Adipocyte (in vitro differentiated cells): ENCODE results near the gene ADM2.
A peak's percentile ranks its signal among the peaks of the same experiment; 100 is the strongest.
"Not testable (repeated sequence)": the region's sequence is repeated elsewhere in the genome, so short reads cannot be mapped to it uniquely, and the experiment has no call there.

Experiments
- DNase-seq: peaks from one replicate; pipeline ENCODE4 v3.0.0-alpha.2; 2015; ENCODE audit warnings: low read depth
- H3K27me3 ChIP-seq: replicated peaks from 2 replicates; pipeline ENCODE4 v1.7.0; 2013; ENCODE audit warnings: mild to moderate bottlenecking, low read length, moderate library complexity; ENCODE audit not compliant: control insufficient read depth, insufficient read depth
- H3K36me3 ChIP-seq: 2 replicates; pipeline ENCODE4 v1.7.0; 2013; ENCODE audit warnings: low read length, mild to moderate bottlenecking, moderate library complexity; ENCODE audit not compliant: control insufficient read depth, insufficient read depth, severe bottlenecking
- H3K4me1 ChIP-seq: 2 replicates; pipeline ENCODE4 v1.7.0; 2013; ENCODE audit warnings: mild to moderate bottlenecking, low read length, moderate library complexity; ENCODE audit not compliant: control insufficient read depth, insufficient read depth
- H3K4me3 ChIP-seq: 2 replicates; pipeline ENCODE4 v1.7.0; 2013; ENCODE audit warnings: mild to moderate bottlenecking, low read length, moderate library complexity
- H3K9ac ChIP-seq: 2 replicates; pipeline ENCODE4 v1.7.0; 2013; ENCODE audit warnings: mild to moderate bottlenecking, low read length, moderate library complexity
- H3K9me3 ChIP-seq: 2 replicates; pipeline ENCODE4 v1.7.0; 2013; ENCODE audit warnings: mild to moderate bottlenecking, low read length, moderate library complexity; ENCODE audit not compliant: control insufficient read depth

The ADM2 gene

DNA sequence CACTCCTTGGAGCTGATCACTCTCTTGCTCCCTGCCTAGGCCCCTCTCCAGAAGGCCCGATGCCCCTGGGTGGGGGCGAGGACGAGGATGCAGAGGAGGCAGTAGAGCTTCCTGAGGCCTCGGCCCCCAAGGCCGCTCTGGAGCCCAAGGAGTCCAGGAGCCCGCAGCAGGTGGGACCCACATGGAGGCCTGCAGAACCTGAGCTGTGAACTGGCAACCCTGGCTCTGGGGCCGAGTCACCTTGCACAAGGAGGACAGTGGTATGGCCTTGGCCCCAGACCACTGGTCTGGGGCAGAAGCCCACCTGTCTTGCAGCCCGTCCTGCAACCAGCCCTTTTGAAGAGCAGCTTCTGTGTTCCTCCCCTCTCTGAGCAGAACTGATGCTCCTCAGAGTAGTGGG is 37.8 kb downstream of the ADM2 start:
- Histone ChIP-seq H3K27me3 (no peaks in the 10 kb centered on the region), H3K4me1 (peaks cover 4% of the 10 kb centered on the region), H3K9me3 (no peaks in the 10 kb centered on the region), H3K9ac (no peak overlapping the region), H3K4me3 (no peak overlapping the region), H3K36me3 (peaks cover 46% of the 10 kb centered on the region)
- no peak for DNase-seq

- not testable (repeated sequence) for H3K4me3 ChIP-seq, H3K9ac ChIP-seq, H3K27me3 ChIP-seq, DNase-seq, H3K9me3 ChIP-seq
- peaks cover 10% of the 10 kb centered on the region for H3K4me1 ChIP-seq
- peaks cover 46% of the 10 kb centered on the region for H3K36me3 ChIP-seq
Observed at GRCh38 chr22:50520184-50520583, 38.8 kb downstream of the ADM2 start.

DNA sequence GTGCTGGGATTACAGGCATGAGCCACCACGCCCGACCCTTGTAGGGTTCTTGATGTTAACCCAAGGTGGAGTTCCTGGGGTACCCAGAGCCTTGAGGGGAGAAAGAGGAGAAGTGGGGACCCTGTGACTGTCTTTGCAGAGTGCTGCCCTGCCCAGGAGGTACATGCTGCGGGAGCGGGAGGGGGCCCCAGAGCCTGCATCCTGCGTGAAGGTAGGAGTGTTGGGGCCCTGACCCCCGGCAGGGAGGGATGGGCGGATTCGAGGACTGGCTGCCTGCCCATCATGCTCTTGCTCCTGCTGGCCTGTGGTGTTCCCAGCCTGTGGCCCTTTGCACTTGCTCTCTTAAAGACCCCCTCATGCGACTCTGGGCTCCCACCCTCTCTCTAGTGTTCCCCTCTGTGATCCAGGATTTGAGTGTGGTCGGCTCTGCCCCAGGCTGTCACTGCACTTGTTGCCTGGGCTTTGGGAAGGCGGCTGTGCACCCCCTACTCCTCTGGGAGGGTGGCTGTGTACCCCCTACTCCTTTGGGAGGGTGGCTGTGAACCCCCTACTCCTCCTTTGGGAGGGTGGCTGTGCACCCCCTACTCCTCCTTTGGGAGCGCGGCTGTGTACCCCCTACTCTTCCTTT is 39.6 kb downstream of the ADM2 start:
- Histone ChIP-seq H3K9me3 (no peaks in the 10 kb centered on the region), H3K36me3 (peaks cover 46% of the 10 kb centered on the region), H3K9ac (no peak overlapping the region), H3K4me1 (peaks cover 10% of the 10 kb centered on the region), H3K4me3 (no peak overlapping the region), H3K27me3 (no peaks in the 10 kb centered on the region)
- DNase-seq: no peak

DNA sequence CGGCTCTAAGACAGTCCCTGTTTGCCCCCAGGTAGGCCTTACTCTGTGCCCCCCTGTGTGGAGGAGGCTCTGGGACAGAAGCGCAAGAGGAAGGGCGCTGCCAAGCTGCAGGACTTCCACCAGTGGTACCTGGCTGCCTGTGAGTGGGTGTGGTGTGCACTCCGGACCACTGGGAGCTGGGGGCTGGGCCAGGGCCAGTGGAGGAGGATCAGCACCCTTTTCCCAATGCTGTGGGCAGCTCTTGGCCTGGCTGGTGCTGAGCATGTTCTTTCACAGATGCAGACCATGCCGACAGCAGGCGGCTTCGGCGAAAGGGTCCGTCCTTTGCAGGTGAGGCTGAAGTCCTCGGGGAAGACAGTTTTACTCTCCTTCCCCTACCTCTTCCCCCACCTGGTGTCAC is 40.4 kb downstream of the ADM2 start:
- H3K36me3 ChIP-seq: peaks cover 42% of the 10 kb centered on the region
- H3K27me3 ChIP-seq: no peaks in the 10 kb centered on the region
- no peak for DNase-seq
- no peaks in the 10 kb centered on the region for H3K9me3 ChIP-seq
- no peak overlapping the region for H3K4me3 ChIP-seq
- H3K4me1 ChIP-seq: peaks cover 12% of the 10 kb centered on the region
- no peak overlapping the region for H3K9ac ChIP-seq

DNA sequence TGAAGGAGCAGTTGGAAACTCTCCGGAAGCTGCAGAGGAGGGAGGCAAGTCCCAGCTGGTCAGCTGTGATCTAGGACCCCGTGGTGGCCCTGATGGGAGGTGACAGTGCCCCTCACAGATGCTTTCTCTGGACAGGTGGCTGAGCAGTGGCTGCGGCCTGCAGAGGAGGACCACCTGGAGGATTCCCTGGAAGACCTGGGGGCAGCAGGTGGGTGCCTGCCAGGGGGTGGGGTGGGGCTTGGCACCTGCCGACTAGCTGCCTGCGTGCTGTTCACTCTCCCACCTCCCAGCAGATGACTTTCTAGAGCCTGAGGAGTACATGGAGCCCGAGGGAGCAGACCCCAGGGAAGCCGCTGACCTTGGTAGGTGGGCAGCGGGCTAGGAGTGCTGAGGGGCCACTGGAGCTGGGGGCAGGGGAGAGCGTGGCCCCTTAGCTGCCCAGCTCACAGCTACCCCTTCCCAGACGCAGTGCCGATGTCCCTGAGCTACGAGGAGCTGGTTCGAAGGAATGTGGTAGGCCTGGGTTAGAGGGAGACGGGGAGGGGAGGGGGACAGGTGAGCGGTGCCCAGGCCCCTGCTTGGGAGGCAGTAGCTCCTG is 41.0 kb downstream of the ADM2 start:
- Histone ChIP-seq H3K9me3 (no peaks in the 10 kb centered on the region), H3K4me3 (no peak overlapping the region), H3K9ac (no peak overlapping the region), H3K27me3 (no peaks in the 10 kb centered on the region), H3K4me1 (peaks cover 18% of the 10 kb centered on the region), H3K36me3 (peaks cover 39% of the 10 kb centered on the region)
- DNase-seq: no peak

GRCh38 chr22:50522806-50523438 is 41.6 kb downstream of the ADM2 start:
- Histone ChIP-seq H3K27me3 (no peaks in the 10 kb centered on the region), H3K36me3 (peaks cover 39% of the 10 kb centered on the region), H3K4me1 (peaks cover 21% of the 10 kb centered on the region), H3K4me3 (no peak overlapping the region), H3K9me3 (no peaks in the 10 kb centered on the region), H3K9ac (no peak overlapping the region)
- no peak for DNase-seq

DNA sequence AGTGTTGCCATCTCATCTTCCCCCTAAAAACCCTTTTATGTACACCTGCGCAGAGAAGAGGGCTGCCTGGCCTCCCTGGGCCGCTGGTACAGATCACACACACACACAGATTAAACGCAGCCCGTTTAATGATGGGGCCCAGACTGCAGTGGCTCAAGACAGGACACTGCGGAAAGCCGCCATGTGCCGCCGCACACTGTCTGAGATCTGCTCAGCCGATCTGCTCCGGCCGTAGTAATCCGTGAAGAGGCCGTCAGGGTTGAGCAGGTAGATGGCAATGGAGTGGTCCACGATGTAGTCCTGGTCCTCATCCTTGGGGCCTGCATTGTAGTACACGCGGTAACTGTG is 42.1 kb downstream of the ADM2 start:
- H3K4me1 ChIP-seq: peaks cover 21% of the 10 kb centered on the region

GRCh38 chr22:50523806-50524675 is 42.7 kb downstream of the ADM2 start:
- Histone ChIP-seq H3K4me3 (peak overlapping the region; percentile 87), H3K4me1 (peaks cover 22% of the 10 kb centered on the region), H3K36me3 (peaks cover 33% of the 10 kb centered on the region), H3K9ac (peak overlapping the region; percentile 90), H3K9me3 (no peaks in the 10 kb centered on the region), H3K27me3 (no peaks in the 10 kb centered on the region)
- no peak for DNase-seq

More for the DNA sequence above, 42.1 kb downstream of the ADM2 start:
- Histone ChIP-seq H3K9me3 (no peaks in the 10 kb centered on the region), H3K4me3 (no peak overlapping the region), H3K9ac (no peak overlapping the region), H3K27me3 (no peaks in the 10 kb centered on the region), H3K36me3 (peaks cover 39% of the 10 kb centered on the region)
- DNase-seq: no peak

DNA sequence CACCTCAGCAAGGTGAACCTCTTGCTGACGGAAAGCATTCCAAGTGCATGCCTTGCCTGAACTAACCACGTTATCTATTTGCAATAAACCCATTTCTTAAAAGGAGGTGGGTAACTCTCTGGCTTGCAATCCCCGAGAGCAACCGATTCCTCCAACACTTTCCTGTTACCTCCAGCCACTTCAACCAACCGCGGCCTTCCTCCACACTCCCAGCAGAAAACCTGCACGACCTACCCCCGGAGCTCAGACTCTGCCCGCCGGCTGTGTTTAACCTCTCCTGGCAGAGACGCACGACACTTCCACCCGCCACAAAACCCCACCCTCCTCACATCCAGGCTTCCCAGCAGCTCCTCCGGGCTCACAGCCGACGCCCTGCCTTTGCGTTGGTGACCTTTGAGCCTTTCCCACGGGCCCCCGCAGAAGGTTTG is 43.3 kb downstream of the ADM2 start:
- peaks cover 25% of the 10 kb centered on the region for H3K4me1 ChIP-seq
- H3K4me3 ChIP-seq: peak overlapping the region; percentile 87
- H3K9ac ChIP-seq: peak overlapping the region; percentile 90
- peaks cover 28% of the 10 kb centered on the region for H3K36me3 ChIP-seq
- H3K27me3 ChIP-seq: no peaks in the 10 kb centered on the region
- DNase-seq: no peak
- H3K9me3 ChIP-seq: no peaks in the 10 kb centered on the region

- Histone ChIP-seq H3K9me3 (no peaks in the 10 kb centered on the region), H3K4me3 (peak within 1 kb of the TSS; percentile 87), H3K27me3 (no peaks in the 10 kb centered on the region), H3K36me3 (peaks cover 28% of the 10 kb centered on the region), H3K9ac (peak within 1 kb of the TSS; percentile 90), H3K4me1 (peaks cover 25% of the 10 kb centered on the region)
- peak; percentile 98 for DNase-seq
Observed at GRCh38 chr22:50525104-50525857, 43.9 kb downstream of the ADM2 start, which contains the start of gene SCO2. SCO2 (minus strand) TSS chr22:50525598; CDS start chr22:50524411, 1,187 bp downstream.
